ENCODE measurements around the gene ANKRD53. TPM values are rescaled to one million over a fixed set of nuclear protein-coding genes. Genes with fewer than 3 reads are reported as not detected.

ANKRD53 gene
- total RNA-seq, 1 experiment from 2014 or later, result 0.36 TPM

GRCh38 chr2:70939839-70940580 lies 38.4 kb upstream of the ANKRD53 start:
- no peaks in the 10 kb centered on the region for H3K27me3 ChIP-seq
- no peaks in the 10 kb centered on the region for H3K9me3 ChIP-seq (replicated peaks)
- no peak overlapping the region for H3K4me3 ChIP-seq
- H3K36me3 ChIP-seq, result no peaks in the 10 kb centered on the region
- peaks cover 52% of the 10 kb centered on the region for H3K4me1 ChIP-seq
- peak overlapping the region; percentile 31 for H3K27ac ChIP-seq
- peak; percentile 91 to 94 for DNase-seq

GRCh38 chr2:70941186-70941585 lies 37.2 kb upstream of the ANKRD53 start:
- no peak for DNase-seq
- Histone ChIP-seq H3K27me3 (no peaks in the 10 kb centered on the region), H3K4me1 (peaks cover 53% of the 10 kb centered on the region), H3K36me3 (no peaks in the 10 kb centered on the region), H3K27ac (no peak overlapping the region), H3K9me3 (replicated peaks) (no peaks in the 10 kb centered on the region), H3K4me3 (no peak overlapping the region)

GRCh38 chr2:70941701-70942100 lies 36.7 kb upstream of the ANKRD53 start:
- H3K27ac ChIP-seq, result no peak overlapping the region
- peaks cover 48% of the 10 kb centered on the region for H3K4me1 ChIP-seq
- no peak for DNase-seq
- H3K9me3 ChIP-seq (replicated peaks), result no peaks in the 10 kb centered on the region
- H3K4me3 ChIP-seq, result no peak overlapping the region
- no peaks in the 10 kb centered on the region for H3K36me3 ChIP-seq
- no peaks in the 10 kb centered on the region for H3K27me3 ChIP-seq

DNA sequence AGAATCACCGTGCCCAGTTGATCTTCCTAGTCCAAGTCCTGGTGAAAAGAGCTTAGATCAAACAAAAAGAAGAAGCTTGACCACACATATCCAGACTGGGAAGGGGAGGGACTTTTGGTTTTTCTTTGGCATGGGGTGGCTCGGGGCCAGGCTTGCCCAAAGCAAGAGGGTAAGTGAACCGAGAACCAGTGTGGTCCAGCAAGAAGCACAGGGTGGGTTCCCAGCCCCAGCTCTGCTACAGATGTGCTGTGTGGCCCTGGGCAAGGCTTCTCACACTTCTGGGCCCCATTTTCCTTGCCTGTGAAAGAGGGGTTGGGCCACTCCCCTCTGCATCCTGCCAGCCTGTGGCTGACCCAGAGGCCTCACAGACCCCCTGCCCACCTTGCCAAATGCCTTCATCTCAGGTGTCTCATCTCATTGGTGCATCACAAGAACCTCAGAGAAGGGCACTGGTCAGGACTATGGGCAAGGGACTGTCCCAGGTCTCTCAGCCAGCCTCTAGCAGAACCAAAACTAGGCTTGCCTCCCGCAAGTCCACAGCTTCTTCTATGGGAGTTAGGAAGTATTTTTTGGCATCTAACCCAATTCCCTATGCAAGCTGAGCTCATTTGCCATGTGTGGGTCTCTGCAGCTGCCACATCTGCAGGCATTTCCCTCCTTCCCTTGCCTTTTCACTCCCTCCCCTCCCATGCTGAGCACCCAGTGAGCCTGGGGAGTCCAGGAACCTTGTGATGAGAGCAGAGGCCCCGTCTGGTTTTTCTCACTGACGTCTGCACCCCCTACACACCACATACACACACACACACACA lies 35.8 kb upstream of the ANKRD53 start:
- Histone ChIP-seq H3K9me3 (replicated peaks) (no peaks in the 10 kb centered on the region), H3K4me3 (no peak overlapping the region), H3K4me1 (peaks cover 41% of the 10 kb centered on the region), H3K27ac (peak overlapping the region; percentile 24; the same call in 1 of the 2 replicates), H3K36me3 (no peaks in the 10 kb centered on the region), H3K27me3 (no peaks in the 10 kb centered on the region)
- peak; percentile 62 to 78 for DNase-seq

DNA sequence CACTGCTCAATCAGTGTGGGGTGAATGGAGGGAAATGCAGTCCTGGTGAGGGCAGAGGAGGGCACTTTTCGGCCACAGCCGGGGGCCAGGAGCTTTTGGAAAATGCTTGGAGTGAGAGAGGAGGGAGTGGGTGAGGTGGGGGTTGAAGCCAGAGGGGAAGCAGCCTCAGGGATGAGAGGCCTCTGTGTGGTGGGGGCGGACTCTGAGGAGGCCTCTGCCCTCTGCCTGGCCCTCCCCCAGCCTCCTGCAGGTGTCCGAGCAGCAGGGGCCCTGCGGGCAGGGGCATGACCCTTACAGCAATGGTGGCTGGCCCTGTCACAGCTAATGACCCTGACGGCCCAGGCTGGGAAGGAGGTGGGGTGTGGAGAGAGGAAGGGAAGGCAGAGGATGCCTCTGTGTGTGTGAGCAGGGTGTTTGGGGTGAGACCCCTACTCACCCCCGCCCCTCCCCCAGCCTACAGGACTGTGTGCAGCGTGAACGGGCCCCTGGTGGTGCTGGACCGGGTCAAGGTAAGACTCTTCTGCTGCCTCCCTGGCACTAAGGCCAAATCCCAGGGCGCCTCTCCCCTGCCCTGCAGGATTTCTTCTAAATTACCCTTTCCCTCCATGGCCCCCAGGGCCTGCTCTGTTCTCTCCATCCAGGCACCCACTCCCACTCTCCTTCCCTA lies 35.1 kb upstream of the ANKRD53 start:
- Histone ChIP-seq H3K27ac (peak overlapping the region; percentile 24; the same call in 1 of the 2 replicates), H3K9me3 (replicated peaks) (no peaks in the 10 kb centered on the region), H3K4me1 (peaks cover 42% of the 10 kb centered on the region), H3K27me3 (no peaks in the 10 kb centered on the region), H3K4me3 (no peak overlapping the region), H3K36me3 (no peaks in the 10 kb centered on the region)
- DNase-seq, result no peak

DNA sequence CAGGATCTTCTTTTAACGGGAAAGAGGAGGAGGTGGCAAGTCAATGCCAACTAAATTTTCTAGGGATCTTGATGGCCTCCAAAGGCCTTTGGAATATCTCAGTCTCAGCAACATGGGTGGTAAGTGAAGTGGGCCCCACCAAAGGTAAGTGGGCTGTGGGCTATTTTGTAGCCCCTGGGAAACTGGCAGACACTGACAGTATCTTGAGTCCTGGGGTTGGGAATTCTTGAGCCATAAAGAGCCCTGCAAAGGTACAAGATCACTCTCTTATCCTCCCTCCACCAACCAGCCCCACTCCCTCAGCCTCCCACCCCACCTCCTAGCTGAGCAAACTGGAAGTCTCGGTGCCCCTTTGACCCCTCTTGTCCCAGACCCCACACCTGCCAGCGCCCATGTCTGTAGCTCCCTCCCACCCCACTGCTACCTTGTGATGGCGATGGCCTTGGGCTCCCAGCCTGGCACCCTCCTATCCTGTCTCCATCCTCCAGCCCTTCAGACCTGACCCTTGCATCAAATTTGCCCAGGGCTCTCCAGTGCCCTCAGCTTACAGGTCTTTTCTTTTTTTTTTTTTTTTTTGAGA lies 34.2 kb upstream of the ANKRD53 start:
- no peak for DNase-seq
- H3K27ac ChIP-seq, result no peak overlapping the region

DNA sequence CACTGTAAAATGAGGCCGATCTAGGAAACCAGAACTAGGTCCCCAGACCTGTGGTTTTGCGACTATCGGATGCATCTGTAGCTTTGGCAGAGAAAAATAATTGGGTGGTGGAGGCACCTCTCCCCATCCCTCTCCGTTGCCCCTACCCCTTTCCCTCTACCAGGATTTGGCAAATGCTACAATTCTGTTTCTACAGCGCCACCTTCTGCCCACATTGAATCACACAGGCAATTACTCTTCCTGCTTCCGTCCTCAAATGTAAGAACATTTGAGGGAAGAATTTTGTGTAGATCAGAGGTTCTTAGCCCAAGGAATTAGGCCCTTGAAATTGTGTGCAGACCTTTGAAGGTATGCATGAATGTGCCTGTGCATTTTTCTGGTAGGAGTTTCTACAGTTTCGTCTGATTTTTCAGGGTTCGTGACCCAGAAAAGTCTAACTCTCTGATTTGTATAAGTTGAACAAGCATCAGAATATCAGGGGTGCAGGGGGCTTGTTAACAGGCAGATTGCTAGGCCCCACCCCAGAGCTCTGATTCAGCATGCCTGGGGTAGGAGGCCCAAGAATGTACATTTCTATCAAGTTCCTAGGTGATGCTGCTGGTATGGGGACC lies 31.5 kb upstream of the ANKRD53 start:
- Histone ChIP-seq H3K27ac (no peak overlapping the region), H3K27me3 (no peaks in the 10 kb centered on the region), H3K9me3 (replicated peaks) (no peaks in the 10 kb centered on the region), H3K4me1 (peaks cover 23% of the 10 kb centered on the region), H3K36me3 (no peaks in the 10 kb centered on the region), H3K4me3 (no peak overlapping the region)
- peak; percentile 68 to 91 for DNase-seq

More for the DNA sequence above, 34.2 kb upstream of the ANKRD53 start:
- Histone ChIP-seq H3K4me3 (no peak overlapping the region), H3K27me3 (no peaks in the 10 kb centered on the region), H3K9me3 (replicated peaks) (no peaks in the 10 kb centered on the region), H3K36me3 (no peaks in the 10 kb centered on the region), H3K4me1 (peaks cover 37% of the 10 kb centered on the region)

GRCh38 chr2:70947556-70948184 lies 30.8 kb upstream of the ANKRD53 start:
- no peaks in the 10 kb centered on the region for H3K9me3 ChIP-seq (replicated peaks)
- no peaks in the 10 kb centered on the region for H3K36me3 ChIP-seq
- no peak overlapping the region for H3K27ac ChIP-seq
- peaks cover 18% of the 10 kb centered on the region for H3K4me1 ChIP-seq
- H3K27me3 ChIP-seq, result no peaks in the 10 kb centered on the region
- peak in 1 of 2 experiments; percentile 45 for DNase-seq
- peak overlapping the region; percentile 47 for H3K4me3 ChIP-seq

- H3K27ac ChIP-seq, result no peak overlapping the region
- no peaks in the 10 kb centered on the region for H3K36me3 ChIP-seq
- peak; percentile 86 to 94 for DNase-seq
- H3K9me3 ChIP-seq (replicated peaks), result no peaks in the 10 kb centered on the region
- peaks cover 11% of the 10 kb centered on the region for H3K4me1 ChIP-seq
- peak overlapping the region; percentile 47 for H3K4me3 ChIP-seq
- peaks cover 3% of the 10 kb centered on the region; the same call in 1 of the 2 replicates for H3K27me3 ChIP-seq
These were observed 30.0 kb upstream of the ANKRD53 start for GRCh38 chr2:70948337-70949003.

GRCh38 chr2:70949086-70949485 lies 29.3 kb upstream of the ANKRD53 start:
- Histone ChIP-seq H3K36me3 (no peaks in the 10 kb centered on the region), H3K27me3 (peaks cover 5% of the 10 kb centered on the region; the same call in 1 of the 2 replicates), H3K4me3 (no peak overlapping the region), H3K9me3 (replicated peaks) (no peaks in the 10 kb centered on the region), H3K27ac (no peak overlapping the region), H3K4me1 (peaks cover 11% of the 10 kb centered on the region)
- DNase-seq, result no peak

- H3K36me3 ChIP-seq, result no peaks in the 10 kb centered on the region
- no peak overlapping the region for H3K27ac ChIP-seq
- peaks cover 5% of the 10 kb centered on the region; the same call in 1 of the 2 replicates for H3K27me3 ChIP-seq
- H3K4me3 ChIP-seq, result no peak overlapping the region
- no peak for DNase-seq
- H3K4me1 ChIP-seq, result no peaks in the 10 kb centered on the region
- no peaks in the 10 kb centered on the region for H3K9me3 ChIP-seq (replicated peaks)
These were observed 23.5 kb upstream of the ANKRD53 start for GRCh38 chr2:70954886-70955285.

- no peak for DNase-seq
- H3K4me1 ChIP-seq, result no peaks in the 10 kb centered on the region
- no peaks in the 10 kb centered on the region for H3K36me3 ChIP-seq
- no peak overlapping the region for H3K27ac ChIP-seq
- H3K9me3 ChIP-seq (replicated peaks), result no peaks in the 10 kb centered on the region
- no peak overlapping the region for H3K4me3 ChIP-seq
- peaks cover 5% of the 10 kb centered on the region; the same call in 1 of the 2 replicates for H3K27me3 ChIP-seq
These were observed 22.3 kb upstream of the ANKRD53 start for GRCh38 chr2:70956141-70956540.

DNA sequence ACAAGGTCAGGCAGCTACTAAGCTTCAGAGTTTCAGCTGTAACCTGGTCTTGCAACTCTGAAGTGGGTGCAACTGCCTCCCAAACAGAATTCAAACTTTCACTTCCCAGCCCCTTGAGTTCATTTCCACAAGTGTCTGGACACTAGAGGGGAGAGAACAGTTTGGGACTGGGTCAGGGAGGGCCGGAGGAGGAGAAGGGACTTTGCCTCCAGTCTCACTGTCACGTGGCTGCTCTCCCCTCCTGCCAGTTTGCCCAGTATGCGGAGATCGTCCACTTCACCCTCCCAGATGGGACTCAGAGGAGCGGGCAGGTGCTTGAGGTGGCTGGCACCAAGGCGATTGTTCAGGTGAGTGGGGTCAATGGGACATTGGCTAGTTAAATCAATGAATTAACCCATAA lies 20.6 kb upstream of the ANKRD53 start:
- DNase-seq, result no peak
- no peaks in the 10 kb centered on the region for H3K9me3 ChIP-seq (replicated peaks)
- no peaks in the 10 kb centered on the region for H3K4me1 ChIP-seq
- no peak overlapping the region for H3K27ac ChIP-seq
- peaks cover 5% of the 10 kb centered on the region; the same call in 1 of the 2 replicates for H3K27me3 ChIP-seq
- no peaks in the 10 kb centered on the region for H3K36me3 ChIP-seq
- H3K4me3 ChIP-seq, result no peak overlapping the region
